GM10266 (cell line): ENCODE data around the gene REC8.
A peak's percentile ranks its signal among the peaks of the same experiment; 100 is the strongest.

Source experiments
- DNase-seq: peaks from one replicate; pipeline ENCODE4 v3.0.0; 2012; ENCODE audit errors: extremely low spot score
- TF ChIP-seq, protein P1 (sequence below): IDR thresholded peaks from 2 replicates; pipeline ENCODE4 v1.5.1; 2012; ENCODE audit warnings: mild to moderate bottlenecking, low read depth; ENCODE audit not compliant: control insufficient read depth, insufficient read depth; ENCODE audit errors: missing control alignments

Gene REC8

DNA sequence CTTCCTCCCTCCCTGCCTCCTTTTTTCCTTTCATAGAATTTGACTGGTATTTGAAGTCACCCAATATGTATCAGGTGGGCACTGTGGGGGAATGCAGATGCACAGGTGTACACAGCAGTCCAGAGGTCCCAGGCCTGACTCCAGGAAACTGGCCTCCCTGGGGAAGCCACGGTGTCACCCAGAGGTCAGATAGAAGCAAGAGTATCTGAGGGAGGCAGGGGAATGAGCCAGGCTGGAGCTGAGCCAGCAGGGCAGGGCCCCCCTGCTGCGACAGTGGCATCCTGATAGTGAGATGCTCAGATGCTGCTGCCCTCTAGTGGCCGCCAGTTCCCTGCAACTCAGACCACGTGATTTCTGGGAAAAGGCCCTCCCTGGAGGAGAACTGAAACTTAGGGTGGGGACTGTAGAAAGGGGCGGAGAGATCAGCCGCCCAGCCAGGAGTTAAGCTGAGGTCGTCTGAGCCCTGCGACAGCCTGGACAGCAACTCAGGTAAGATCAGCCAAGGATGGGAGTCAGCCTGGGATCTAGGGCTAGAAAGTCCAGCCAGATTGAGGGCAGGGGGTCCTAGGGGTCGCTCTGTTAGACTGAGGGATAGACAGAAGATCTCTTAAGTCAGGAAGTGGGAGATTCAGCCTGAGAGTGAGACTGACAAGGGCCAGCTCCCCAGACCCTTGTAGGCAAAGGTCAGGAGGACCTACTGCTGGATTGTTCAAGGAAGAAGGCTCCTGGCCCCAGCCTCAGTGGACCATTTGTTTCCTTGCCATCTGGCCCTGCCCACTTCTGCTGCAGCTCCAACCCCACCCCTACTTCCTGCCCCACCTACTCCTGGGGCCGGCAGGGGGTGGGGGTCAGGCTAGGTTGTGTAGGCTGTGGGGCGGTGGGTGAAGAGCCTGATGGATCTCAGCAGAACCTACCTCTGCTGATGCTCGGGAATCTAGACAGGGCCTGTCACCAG lies 10.8 kb upstream of the REC8 start, which contains the start of gene IRF9:
Gene IRF9, plus strand, starts transcription at position 416 of the 955 bp plus-strand sequence. CDS start 880 bp downstream, outside the sequence.
- TF ChIP-seq, protein P1, sequence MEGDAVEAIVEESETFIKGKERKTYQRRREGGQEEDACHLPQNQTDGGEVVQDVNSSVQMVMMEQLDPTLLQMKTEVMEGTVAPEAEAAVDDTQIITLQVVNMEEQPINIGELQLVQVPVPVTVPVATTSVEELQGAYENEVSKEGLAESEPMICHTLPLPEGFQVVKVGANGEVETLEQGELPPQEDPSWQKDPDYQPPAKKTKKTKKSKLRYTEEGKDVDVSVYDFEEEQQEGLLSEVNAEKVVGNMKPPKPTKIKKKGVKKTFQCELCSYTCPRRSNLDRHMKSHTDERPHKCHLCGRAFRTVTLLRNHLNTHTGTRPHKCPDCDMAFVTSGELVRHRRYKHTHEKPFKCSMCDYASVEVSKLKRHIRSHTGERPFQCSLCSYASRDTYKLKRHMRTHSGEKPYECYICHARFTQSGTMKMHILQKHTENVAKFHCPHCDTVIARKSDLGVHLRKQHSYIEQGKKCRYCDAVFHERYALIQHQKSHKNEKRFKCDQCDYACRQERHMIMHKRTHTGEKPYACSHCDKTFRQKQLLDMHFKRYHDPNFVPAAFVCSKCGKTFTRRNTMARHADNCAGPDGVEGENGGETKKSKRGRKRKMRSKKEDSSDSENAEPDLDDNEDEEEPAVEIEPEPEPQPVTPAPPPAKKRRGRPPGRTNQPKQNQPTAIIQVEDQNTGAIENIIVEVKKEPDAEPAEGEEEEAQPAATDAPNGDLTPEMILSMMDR: peak; percentile 97

DNA sequence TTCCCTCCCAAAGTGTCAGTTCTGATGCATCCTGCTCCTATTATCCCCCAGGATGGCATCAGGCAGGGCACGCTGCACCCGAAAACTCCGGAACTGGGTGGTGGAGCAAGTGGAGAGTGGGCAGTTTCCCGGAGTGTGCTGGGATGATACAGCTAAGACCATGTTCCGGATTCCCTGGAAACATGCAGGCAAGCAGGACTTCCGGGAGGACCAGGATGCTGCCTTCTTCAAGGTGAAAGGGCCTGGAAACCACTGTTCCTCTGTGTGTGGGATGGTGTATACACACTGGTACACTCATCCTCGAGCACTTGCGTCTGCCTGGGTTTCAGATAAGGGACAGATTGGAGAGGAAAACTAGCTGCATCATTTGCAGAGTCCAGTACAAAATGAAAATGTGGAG lies 9.8 kb upstream of the REC8 start:
- TF ChIP-seq, protein P1: no peak
- DNase-seq: no peak

More for the DNA sequence above, 10.8 kb upstream of the REC8 start, which contains the start of gene IRF9:
- DNase-seq: peak; percentile 94

DNA sequence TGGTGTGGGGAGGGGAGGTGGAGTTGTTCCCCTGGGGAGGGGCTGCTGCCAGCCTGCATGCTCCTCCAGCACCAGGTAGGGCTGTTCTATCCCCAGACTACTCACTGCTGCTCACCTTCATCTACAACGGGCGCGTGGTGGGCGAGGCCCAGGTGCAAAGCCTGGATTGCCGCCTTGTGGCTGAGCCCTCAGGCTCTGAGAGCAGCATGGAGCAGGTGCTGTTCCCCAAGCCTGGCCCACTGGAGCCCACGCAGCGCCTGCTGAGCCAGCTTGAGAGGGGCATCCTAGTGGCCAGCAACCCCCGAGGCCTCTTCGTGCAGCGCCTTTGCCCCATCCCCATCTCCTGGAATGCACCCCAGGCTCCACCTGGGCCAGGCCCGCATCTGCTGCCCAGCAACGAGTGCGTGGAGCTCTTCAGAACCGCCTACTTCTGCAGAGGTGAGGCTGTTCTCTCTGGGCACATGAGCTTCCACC lies 7.3 kb upstream of the REC8 start:
- DNase-seq: no peak
- TF ChIP-seq, protein P1: no peak

DNA sequence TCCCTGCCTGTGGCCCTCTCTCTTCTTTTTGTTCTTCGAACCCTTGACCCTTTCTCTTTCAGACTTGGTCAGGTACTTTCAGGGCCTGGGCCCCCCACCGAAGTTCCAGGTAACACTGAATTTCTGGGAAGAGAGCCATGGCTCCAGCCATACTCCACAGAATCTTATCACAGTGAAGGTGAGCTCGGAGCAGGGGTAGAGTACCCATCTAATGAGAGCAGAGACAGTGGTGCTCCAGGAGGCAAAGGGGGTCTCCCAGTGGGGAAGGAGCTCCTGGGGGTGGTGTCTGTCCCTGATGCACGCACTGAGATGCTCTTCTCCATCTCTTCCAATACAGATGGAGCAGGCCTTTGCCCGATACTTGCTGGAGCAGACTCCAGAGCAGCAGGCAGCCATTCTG lies 6.1 kb upstream of the REC8 start:
- TF ChIP-seq, protein P1: no peak
- DNase-seq: no peak

DNA sequence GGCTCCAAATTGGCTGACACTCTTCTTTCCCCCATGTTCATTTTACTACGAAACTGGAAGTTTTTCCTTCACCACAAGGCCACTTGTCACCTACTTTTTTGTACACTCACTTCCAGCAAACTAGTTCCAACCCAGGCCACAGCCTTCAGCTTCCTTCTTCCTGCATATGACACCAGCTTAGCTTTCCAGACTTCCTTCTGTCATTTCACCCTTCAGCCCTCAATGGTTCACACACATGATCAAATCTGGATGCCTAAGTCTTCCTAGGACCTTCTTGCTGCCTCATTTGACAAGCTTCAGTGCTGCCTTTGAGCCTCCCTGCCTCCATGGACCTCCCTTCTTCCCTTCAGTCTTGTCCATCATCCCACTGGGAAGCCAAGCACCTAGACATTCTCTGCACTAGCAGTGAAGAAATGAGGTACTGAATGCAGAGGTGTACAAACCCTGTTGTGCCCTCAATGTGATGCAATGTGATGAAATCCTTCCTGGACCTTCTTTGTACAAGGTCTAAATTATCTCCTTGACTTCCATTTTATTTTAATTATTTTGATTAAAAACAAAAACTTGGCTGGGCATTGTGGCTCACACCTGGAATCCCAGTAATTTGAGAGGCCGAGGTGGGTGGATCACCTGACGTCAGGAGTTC lies 4.3 kb upstream of the REC8 start:
- no peak for DNase-seq
- TF ChIP-seq, protein P1: no peak

DNA sequence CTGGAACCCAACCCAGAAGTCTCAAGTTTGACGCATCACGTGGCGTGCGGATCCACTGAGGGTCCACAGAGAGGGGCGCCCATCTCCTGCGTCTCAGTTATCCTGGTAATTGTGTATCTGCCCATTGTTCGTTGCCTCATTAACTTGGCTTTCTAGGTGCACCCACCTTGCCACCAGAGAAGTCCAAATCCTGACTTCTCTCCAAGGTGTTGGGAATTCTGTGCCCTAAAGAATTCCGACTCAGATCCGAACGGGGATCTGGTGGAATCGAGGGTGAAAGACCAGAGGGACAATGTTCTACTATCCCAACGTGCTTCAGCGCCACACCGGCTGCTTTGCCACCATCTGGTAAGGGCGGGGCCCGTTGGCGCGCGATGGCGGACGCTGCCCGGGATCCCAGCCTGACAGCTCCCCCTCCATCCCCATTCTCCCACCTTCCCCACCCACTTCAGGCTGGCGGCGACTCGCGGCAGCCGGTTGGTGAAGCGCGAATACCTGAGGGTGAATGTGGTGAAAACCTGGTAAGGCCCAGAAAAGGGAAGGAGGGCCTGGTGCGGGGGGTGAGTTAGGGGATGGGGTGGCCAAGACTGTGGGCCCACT lies 481 bp downstream of the REC8 start:
- TF ChIP-seq, protein P1: no peak
- DNase-seq: no peak
